PC-3 (cell line): ENCODE data around the gene MSL3. TPM values are rescaled to one million over a fixed set of nuclear protein-coding genes. Genes with fewer than 3 reads are reported as not detected.

Experiments used
- ATAC-seq: fragments of 200-7000 bp; cut with Tn5 transposase; 2 replicates; pipeline ENCODE4 v1.9.1; 2020; ENCODE audit warnings: mild to moderate bottlenecking, moderate library complexity
- BruUV-seq: library from RNA; stranded (reverse); fragments of 400-500 nt; replicated peaks from 2 replicates; lab custom pipeline; 2021; lab: Mats Ljungman, UMichigan
- CTCF ChIA-PET: fragments of 300-600 bp; sonication (Branson Sonifier 250); formaldehyde crosslinking; loops from one replicate; lab custom pipeline; 2022; ENCODE audit warnings: antibody characterized with exemption; lab: Charles Lee
- POLR2A ChIA-PET: fragments of 300-600 bp; sonication (Branson Sonifier 250); formaldehyde crosslinking; loops from one replicate; lab custom pipeline; 2022; ENCODE audit warnings: antibody characterized with exemption; ENCODE audit not compliant: unreplicated experiment; lab: Charles Lee
- DNase-seq: peaks from one replicate; pipeline ENCODE4 v3.0.0-alpha.2; 2015
- H2AFZ ChIP-seq: fragments of 300-600 bp; sonication (generic); 2 replicates; pipeline ENCODE4 v1.6.0; 2016; ENCODE audit warnings: antibody characterized with exemption, low read length
- H3F3A ChIP-seq: fragments of 300-600 bp; sonication (generic); one replicate; pipeline ENCODE4 v1.6.0; 2017; ENCODE audit warnings: antibody characterized with exemption, low read length, control low read depth, mild to moderate bottlenecking; ENCODE audit not compliant: unreplicated experiment
- H3K27ac ChIP-seq: fragments of 300-600 bp; sonication (generic); 2 replicates; pipeline ENCODE4 v1.5.1; 2016; ENCODE audit warnings: mild to moderate bottlenecking, low read length
- H3K27me3 ChIP-seq: fragments of 300-600 bp; sonication (generic); 2 replicates; pipeline ENCODE4 v1.6.1; 2016; ENCODE audit warnings: low read length, mixed read lengths
- H3K36me3 ChIP-seq: fragments of 300-600 bp; sonication (generic); 2 replicates; pipeline ENCODE4 v1.6.1; 2016; ENCODE audit warnings: low read depth, mixed run types, low read length, mixed read lengths
- H3K4me1 ChIP-seq: fragments of 300-600 bp; sonication (generic); 2 replicates; pipeline ENCODE4 v1.5.1; 2016; ENCODE audit warnings: low read length; ENCODE audit not compliant: insufficient read depth
- H3K4me2 ChIP-seq: fragments of 300-600 bp; sonication (generic); 2 replicates; pipeline ENCODE4 v1.6.0; 2016; ENCODE audit warnings: low read length
- H3K4me3 ChIP-seq: fragments of 300-600 bp; sonication (generic); 2 replicates; pipeline ENCODE4 v1.5.1; 2016; ENCODE audit warnings: mild to moderate bottlenecking, low read length, mixed read lengths
- H3K79me2 ChIP-seq: fragments of 300-600 bp; sonication (generic); 2 replicates; pipeline ENCODE4 v1.6.1; 2017; ENCODE audit warnings: low read length, mixed read lengths
- H3K9ac ChIP-seq: fragments of 300-600 bp; sonication (generic); 2 replicates; pipeline ENCODE4 v1.6.0; 2016; ENCODE audit warnings: mild to moderate bottlenecking, low read length
- H3K9me2 ChIP-seq: fragments of 300-600 bp; sonication (generic); replicated peaks from 2 replicates; pipeline ENCODE4 v1.6.1; 2016; ENCODE audit warnings: mixed run types, low read length, mixed read lengths
- H3K9me3 ChIP-seq: fragments of 300-600 bp; sonication (generic); 2 replicates; pipeline ENCODE4 v1.6.1; 2016; ENCODE audit warnings: low read length, mixed read lengths
- H4K20me1 ChIP-seq: fragments of 300-600 bp; sonication (generic); 2 replicates; pipeline ENCODE4 v1.6.1; 2016; ENCODE audit warnings: low read length, mixed read lengths
- EZH2 ChIP-seq: fragments of 300-600 bp; sonication (generic); IDR thresholded peaks from one replicate; pipeline ENCODE4 v1.6.1; 2017; ENCODE audit warnings: antibody characterized with exemption, mild to moderate bottlenecking, low read length; ENCODE audit not compliant: unreplicated experiment
- EZH2phosphoT487 ChIP-seq: fragments of 300-600 bp; sonication (generic); IDR thresholded peaks from 2 replicates; pipeline ENCODE4 v1.6.1; 2018; ENCODE audit warnings: mild to moderate bottlenecking, antibody characterized with exemption, low read length, borderline replicate concordance
- intact Hi-C: fragments of 100-400 bp; cut with micrococcal nuclease; formaldehyde crosslinking; loops from 2 replicates; pipeline ENCODE4 v1.9.0; 2023
- total RNA-seq: library from RNA; depleted of rRNA; stranded (reverse); fragments of >200 nt; gene quantifications from 2 replicates; pipeline ENCODE4 v1.2.3, GENCODE V29; 2014
- TF ChIP-seq, protein P1 (sequence below): fragments of 300-600 bp; sonication (generic); conservative IDR thresholded peaks from 2 replicates; pipeline ENCODE4 v1.5.1; 2017; ENCODE audit warnings: antibody characterized with exemption, low read depth, mild to moderate bottlenecking, low read length

MSL3 gene
- total RNA-seq, 1 experiment from 2014 or later: 30.3 TPM

DNA sequence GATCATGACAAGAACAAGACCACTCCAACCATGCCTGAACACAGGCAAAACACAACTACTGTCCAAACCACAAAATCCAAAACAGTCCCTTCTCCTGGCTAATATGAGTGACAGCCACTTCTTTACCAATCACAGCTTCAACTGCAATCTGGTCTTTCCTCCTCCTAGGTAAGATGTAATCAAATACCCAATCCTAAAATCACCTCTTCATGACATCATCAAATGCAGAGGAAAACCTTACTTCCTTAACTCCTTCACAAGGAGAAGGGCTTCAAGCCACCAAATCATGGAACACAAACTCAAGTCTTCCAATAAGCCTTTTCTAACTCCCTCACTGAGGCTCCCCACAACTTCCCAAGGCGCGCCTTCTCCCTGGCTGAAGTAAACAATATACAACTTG lies 4.4 kb upstream of the MSL3 start:
- Histone ChIP-seq H2AFZ (no peak overlapping the region), H3K27ac (no peak overlapping the region), H3K27me3 (no peaks in the 10 kb centered on the region), H3K9me3 (no peaks in the 10 kb centered on the region), H3K4me2 (no peak overlapping the region), H3K4me3 (no peak overlapping the region), H3K36me3 (no peaks in the 10 kb centered on the region), H3K9me2 (no peaks in the 10 kb centered on the region), H3K79me2 (peaks cover under 1% of the 10 kb centered on the region), H4K20me1 (no peaks in the 10 kb centered on the region), H3F3A (peaks cover 9% of the 10 kb centered on the region), H3K9ac (no peak overlapping the region), H3K4me1 (peaks cover 46% of the 10 kb centered on the region)
- intact Hi-C loops: no loop called here
- CTCF ChIA-PET: no interaction called here
- no peak for DNase-seq
- no peak for TF ChIP-seq EZH2phosphoT487
- TF ChIP-seq, protein P1, sequence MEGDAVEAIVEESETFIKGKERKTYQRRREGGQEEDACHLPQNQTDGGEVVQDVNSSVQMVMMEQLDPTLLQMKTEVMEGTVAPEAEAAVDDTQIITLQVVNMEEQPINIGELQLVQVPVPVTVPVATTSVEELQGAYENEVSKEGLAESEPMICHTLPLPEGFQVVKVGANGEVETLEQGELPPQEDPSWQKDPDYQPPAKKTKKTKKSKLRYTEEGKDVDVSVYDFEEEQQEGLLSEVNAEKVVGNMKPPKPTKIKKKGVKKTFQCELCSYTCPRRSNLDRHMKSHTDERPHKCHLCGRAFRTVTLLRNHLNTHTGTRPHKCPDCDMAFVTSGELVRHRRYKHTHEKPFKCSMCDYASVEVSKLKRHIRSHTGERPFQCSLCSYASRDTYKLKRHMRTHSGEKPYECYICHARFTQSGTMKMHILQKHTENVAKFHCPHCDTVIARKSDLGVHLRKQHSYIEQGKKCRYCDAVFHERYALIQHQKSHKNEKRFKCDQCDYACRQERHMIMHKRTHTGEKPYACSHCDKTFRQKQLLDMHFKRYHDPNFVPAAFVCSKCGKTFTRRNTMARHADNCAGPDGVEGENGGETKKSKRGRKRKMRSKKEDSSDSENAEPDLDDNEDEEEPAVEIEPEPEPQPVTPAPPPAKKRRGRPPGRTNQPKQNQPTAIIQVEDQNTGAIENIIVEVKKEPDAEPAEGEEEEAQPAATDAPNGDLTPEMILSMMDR: no peak
- no peak for TF ChIP-seq EZH2
- BruUV-seq: no TSS peak
- ATAC-seq: no peak
- POLR2A ChIA-PET: no interaction called here

DNA sequence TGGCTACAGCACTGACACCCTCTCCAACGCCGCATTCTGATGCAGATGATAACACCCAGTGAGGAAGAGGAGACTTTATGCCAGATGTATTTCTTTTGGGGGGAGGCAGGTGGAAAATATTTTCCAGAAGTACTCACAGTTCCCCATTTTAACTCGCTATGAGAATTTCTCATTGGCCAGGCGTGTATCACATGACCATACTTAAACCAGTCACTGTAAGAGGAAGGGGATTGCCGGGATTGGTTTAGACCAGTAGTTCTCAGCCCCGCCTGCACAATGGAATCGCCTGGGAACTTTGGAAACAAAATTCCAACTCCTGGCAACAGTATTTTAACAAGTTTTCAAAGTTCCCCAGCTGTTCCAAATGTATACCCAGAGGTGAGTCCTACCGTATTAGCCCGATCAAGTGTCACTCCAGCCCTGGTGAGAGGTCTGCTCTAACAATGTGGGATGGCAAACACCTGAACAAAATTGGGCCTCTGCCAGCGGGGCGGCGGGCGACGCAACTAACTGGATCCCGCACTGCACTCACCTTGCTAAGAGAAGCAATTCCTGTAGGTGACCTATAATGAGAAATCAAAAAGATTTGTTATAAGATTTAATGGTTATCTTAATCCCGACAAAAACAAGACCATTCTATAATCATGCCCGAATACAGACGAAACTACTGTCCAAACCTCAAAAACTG lies 2.9 kb upstream of the MSL3 start:
- POLR2A ChIA-PET: no interaction called here
- TF ChIP-seq, protein P1: no peak
- TF ChIP-seq EZH2phosphoT487 (no peak), EZH2 (no peak)

DNA sequence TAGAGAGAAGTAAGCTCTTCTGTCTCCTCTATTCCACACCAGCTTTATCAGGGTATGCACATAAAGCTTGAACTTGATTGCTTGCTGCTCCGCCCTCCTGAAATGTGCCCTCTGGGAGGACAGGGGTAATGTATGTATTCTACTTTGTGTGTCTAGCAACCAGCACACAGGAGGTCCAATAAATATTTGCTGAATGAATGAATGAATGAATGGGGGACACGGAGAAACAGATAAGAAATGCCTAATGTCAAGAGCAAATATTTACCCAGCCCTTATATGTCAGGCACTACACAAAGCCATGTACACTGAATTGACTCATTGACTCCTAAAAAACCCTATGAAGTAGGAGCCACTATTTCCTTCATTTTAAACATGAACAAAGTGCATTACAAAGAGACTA lies 2.3 kb upstream of the MSL3 start:
- no peaks in the 10 kb centered on the region for H3K9me2 ChIP-seq
- no peak overlapping the region for H3K4me3 ChIP-seq
- no peaks in the 10 kb centered on the region for H3K9me3 ChIP-seq
- peak overlapping the region; percentile 78 for H3K27ac ChIP-seq
- H4K20me1 ChIP-seq: no peaks in the 10 kb centered on the region
- TF ChIP-seq EZH2phosphoT487 (no peak), EZH2 (no peak)
- TF ChIP-seq, protein P1: no peak
- no peaks in the 10 kb centered on the region for H3K27me3 ChIP-seq
- peak; percentile 76 for DNase-seq
- peaks cover 13% of the 10 kb centered on the region for H3F3A ChIP-seq
- peak; percentile 7; the same call in 1 of the 2 replicates for ATAC-seq
- intact Hi-C loops: loop anchor here (5.0 kb wide), 3 partner anchors 68 to 293 kb away; no protein-coding TSS in a partner anchor
- peak overlapping the region; percentile 84 for H3K4me2 ChIP-seq
- BruUV-seq: no TSS peak
- H2AFZ ChIP-seq: no peak overlapping the region
- H3K4me1 ChIP-seq: peaks cover 51% of the 10 kb centered on the region
- CTCF ChIA-PET: interaction anchor here (0.5 kb wide), 1 partner anchor 432 kb away, joined by 7 read pairs; no protein-coding TSS in a partner anchor
- peaks cover 11% of the 10 kb centered on the region for H3K79me2 ChIP-seq
- H3K36me3 ChIP-seq: 0 out of 2 replicates have a peak, but pooled peaks cover 1% of the 10 kb centered on the region
- POLR2A ChIA-PET: no interaction called here
- no peak overlapping the region for H3K9ac ChIP-seq

More for the DNA sequence above, 2.9 kb upstream of the MSL3 start:
- no peak for ATAC-seq
- no peaks in the 10 kb centered on the region for H3K27me3 ChIP-seq
- DNase-seq: no peak
- no peaks in the 10 kb centered on the region for H3K9me3 ChIP-seq
- no peaks in the 10 kb centered on the region for H3K36me3 ChIP-seq
- no peak overlapping the region for H3K9ac ChIP-seq
- no peak overlapping the region for H3K4me3 ChIP-seq
- TSS peak; percentile 52 for BruUV-seq
- H3K4me2 ChIP-seq: peak overlapping the region; percentile 38; the same call in 1 of the 2 replicates
- peak overlapping the region; percentile 62 for H3K27ac ChIP-seq
- H3K79me2 ChIP-seq: peaks cover 8% of the 10 kb centered on the region
- no peaks in the 10 kb centered on the region for H4K20me1 ChIP-seq
- H3K4me1 ChIP-seq: peaks cover 49% of the 10 kb centered on the region
- intact Hi-C loops: loop anchor here (5.0 kb wide), 3 partner anchors 68 to 293 kb away; no protein-coding TSS in a partner anchor
- CTCF ChIA-PET: no interaction called here
- no peaks in the 10 kb centered on the region for H3K9me2 ChIP-seq
- peaks cover 13% of the 10 kb centered on the region for H3F3A ChIP-seq
- H2AFZ ChIP-seq: no peak overlapping the region
